Right kidney (tissue), 1 donor: ENCODE data around the gene SAYSD1.

Experiments
- DNase-seq: peaks from one replicate; pipeline ENCODE4 v3.0.0-alpha.2; 2016

The SAYSD1 gene

GRCh38 chr6:39058471-39059147 is 56.4 kb downstream of the SAYSD1 start:
- no peak for DNase-seq

DNA sequence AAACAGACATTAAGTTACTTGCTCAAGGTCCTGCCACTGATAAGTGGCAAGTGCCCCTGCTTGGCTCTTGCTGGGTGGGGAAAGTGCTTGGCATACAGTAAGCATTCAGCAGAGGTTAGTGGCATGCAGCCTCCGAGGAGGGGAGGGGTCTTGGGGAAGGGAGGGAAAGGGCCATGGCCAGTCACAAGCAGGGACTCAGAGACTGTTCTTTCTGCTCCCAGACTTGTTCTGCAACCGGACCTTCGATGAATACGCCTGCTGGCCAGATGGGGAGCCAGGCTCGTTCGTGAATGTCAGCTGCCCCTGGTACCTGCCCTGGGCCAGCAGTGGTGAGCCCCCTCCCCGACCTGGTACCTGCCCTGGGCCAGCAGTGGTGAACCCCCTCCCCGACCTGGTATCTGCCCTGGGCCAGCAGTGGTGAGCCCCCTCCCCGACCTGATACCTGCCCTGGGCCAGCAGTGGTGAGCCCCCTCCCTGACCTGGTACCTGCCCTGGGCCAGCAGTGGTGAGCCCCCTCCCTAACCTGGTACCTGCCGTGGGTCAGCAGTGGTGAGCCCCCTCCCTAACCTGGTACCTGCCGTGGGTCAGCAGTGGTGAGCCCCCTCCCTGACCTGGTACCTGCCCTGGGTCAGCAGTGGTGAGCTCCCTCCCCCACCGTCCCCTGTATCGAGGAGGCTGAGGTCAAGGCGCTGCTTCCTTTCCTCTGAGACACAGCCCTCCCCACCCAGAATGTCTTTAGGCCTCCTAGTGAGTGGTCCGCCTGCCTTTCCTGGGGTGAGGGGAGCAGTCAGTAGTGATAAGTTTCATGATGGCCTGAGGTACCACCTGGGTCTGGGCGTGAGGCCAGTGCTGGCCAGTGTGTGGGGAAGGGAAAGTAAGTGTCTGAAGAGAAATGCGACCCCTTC is 57.5 kb downstream of the SAYSD1 start:
- no peak for DNase-seq

- DNase-seq: no peak
Observed at GRCh38 chr6:39056681-39057080, 58.3 kb downstream of the SAYSD1 start.

GRCh38 chr6:39056191-39056590 is 58.8 kb downstream of the SAYSD1 start:
- no peak for DNase-seq

GRCh38 chr6:39055661-39056060 is 59.3 kb downstream of the SAYSD1 start:
- no peak for DNase-seq

GRCh38 chr6:39054577-39055142 is 60.3 kb downstream of the SAYSD1 start:
- no peak for DNase-seq
